Transverse colon (tissue), 3 donors: ENCODE measurements around the gene PSMB11.

ENCODE experiments used
- POLR2A ChIP-seq: fragments of 450-650 bp; IDR thresholded peaks from one replicate; pipeline ENCODE4 v1.6.1; 2016; ENCODE audit warnings: antibody characterized with exemption, mild to moderate bottlenecking, moderate library complexity
- TF ChIP-seq, protein P1 (sequence below), 5 experiments: fragments of 200-600 bp in 3 of 5; fragments of 450-650 bp in 2 of 5; sonication (generic) in 3 of 5; IDR thresholded peaks; 1 replicate in 2 of 5; 2 replicates in 3 of 5; pipeline ENCODE4 v1.5.1; 2016 to 2017; ENCODE audit warnings: antibody characterized with exemption in 5 of 5, inconsistent platforms in 3 of 5, mild to moderate bottlenecking in 2 of 5, moderate library complexity in 1 of 5

GRCh38 chr14:23000860-23001259 is 41.2 kb upstream of the PSMB11 start:
- no peak for TF ChIP-seq POLR2A
- TF ChIP-seq, protein P1, sequence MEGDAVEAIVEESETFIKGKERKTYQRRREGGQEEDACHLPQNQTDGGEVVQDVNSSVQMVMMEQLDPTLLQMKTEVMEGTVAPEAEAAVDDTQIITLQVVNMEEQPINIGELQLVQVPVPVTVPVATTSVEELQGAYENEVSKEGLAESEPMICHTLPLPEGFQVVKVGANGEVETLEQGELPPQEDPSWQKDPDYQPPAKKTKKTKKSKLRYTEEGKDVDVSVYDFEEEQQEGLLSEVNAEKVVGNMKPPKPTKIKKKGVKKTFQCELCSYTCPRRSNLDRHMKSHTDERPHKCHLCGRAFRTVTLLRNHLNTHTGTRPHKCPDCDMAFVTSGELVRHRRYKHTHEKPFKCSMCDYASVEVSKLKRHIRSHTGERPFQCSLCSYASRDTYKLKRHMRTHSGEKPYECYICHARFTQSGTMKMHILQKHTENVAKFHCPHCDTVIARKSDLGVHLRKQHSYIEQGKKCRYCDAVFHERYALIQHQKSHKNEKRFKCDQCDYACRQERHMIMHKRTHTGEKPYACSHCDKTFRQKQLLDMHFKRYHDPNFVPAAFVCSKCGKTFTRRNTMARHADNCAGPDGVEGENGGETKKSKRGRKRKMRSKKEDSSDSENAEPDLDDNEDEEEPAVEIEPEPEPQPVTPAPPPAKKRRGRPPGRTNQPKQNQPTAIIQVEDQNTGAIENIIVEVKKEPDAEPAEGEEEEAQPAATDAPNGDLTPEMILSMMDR (IDR thresholded peaks at IDR 0.05) = no peak
